Measurements from ENCODE around the gene CCDC178.

DNA sequence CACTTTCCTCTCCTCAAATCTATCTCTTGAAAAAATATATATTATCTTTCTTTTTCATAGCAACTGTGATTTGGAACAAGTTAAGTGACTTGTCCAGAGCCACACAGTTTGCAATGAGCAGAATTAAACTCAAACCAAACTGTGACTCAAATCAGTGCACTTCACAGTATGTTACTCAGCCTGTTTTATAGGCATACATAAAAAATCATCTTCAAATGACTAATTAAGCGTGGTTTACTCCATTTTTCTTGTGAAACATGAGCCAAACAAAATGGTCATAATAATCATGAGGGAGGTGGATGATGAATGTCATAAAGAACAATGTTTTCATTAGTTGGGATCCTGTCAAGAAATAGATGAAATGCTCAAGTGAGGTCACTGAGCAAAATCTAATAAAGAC is 6.1 kb upstream of the CCDC178 start:
- TF ChIP-seq POLR2AphosphoS5 (IDR thresholded peaks at IDR 0.05; ENCODE audit: low read depth, low read length) (no peak), SIN3A (IDR thresholded peaks at IDR 0.05; ENCODE audit: borderline replicate concordance, insufficient read depth, low read length) (no peak), TAF1 (IDR thresholded peaks at IDR 0.05; ENCODE audit: borderline replicate concordance, insufficient read depth, low read length) (no peak), FOXP2 (optimal IDR thresholded peaks at IDR 0.05; ENCODE audit: borderline replicate concordance, extremely low read depth, extremely low read length, insufficient read depth) (no peak)
- TF ChIP-seq, protein P1, sequence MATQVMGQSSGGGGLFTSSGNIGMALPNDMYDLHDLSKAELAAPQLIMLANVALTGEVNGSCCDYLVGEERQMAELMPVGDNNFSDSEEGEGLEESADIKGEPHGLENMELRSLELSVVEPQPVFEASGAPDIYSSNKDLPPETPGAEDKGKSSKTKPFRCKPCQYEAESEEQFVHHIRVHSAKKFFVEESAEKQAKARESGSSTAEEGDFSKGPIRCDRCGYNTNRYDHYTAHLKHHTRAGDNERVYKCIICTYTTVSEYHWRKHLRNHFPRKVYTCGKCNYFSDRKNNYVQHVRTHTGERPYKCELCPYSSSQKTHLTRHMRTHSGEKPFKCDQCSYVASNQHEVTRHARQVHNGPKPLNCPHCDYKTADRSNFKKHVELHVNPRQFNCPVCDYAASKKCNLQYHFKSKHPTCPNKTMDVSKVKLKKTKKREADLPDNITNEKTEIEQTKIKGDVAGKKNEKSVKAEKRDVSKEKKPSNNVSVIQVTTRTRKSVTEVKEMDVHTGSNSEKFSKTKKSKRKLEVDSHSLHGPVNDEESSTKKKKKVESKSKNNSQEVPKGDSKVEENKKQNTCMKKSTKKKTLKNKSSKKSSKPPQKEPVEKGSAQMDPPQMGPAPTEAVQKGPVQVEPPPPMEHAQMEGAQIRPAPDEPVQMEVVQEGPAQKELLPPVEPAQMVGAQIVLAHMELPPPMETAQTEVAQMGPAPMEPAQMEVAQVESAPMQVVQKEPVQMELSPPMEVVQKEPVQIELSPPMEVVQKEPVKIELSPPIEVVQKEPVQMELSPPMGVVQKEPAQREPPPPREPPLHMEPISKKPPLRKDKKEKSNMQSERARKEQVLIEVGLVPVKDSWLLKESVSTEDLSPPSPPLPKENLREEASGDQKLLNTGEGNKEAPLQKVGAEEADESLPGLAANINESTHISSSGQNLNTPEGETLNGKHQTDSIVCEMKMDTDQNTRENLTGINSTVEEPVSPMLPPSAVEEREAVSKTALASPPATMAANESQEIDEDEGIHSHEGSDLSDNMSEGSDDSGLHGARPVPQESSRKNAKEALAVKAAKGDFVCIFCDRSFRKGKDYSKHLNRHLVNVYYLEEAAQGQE (IDR thresholded peaks at IDR 0.05; ENCODE audit: insufficient read depth in 1 of 2, low read depth in 2 of 2, low read length in 2 of 2): no peak
